Bone marrow (tissue), 2 donors: ENCODE results near the gene ANK3.

Experiments used
- DNase-seq, 2 donors: peaks; one replicate each; lab custom pipeline; 2025; lab: John Stamatoyannopoulos, UW

ANK3 gene

DNA sequence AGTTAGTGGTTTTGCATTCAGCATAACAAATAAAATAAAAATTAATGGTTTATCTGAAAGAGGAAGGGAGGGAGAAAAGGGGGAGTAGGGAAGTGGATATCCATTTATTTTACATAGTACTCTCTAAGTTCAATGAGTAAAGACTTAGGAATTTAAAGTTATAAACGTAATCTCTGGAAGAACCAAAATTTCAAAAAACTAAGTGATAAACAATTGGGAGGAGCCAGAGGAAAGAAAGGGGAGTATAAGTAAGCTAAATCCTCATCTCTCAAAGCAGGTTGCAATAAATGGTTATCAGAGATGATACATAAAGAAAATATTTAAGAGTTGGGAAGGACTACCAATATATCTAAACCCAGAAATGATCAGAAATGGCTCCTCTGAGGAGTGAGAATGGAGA lies 46.4 kb downstream of the ANK3 start:
- DNase-seq = no peak

DNA sequence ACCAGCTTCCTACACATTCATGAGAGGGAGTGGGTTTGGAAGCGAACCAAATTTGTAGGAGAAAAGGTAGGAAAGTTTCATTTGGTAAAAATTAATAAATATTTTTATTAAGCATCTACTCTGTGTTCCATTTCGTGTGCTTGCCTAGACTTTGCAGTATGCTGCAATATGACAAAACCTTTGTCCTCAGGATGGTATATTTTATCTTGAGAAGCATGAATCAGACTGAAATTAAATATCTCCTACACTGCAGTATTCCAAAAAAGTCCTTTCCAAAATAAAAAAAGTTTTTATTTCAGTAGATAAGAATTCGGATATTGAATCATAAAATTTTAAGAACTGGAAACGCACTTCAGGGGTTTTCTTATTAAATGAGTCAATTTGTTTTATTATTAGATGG lies 47.7 kb downstream of the ANK3 start:
- DNase-seq = no peak

DNA sequence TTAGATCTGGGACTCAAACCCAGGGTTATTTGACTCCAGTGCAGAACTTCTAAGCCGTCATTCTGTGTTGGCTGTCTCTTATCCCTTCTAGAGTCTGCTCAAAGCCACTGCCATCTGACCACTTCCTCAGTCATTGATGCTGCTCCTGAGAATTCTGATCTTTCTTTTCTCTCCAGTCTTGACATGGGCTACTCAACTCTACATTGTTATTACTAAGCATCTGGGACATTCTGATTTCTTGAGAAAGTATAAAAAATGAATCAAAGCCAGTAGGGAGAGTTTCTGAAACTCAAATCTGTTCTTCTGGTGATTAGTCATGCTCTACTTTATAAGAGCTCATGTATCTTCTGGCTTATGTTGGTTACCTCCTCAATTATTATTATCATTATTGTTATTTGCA lies 48.7 kb downstream of the ANK3 start:
- no peak for DNase-seq

DNA sequence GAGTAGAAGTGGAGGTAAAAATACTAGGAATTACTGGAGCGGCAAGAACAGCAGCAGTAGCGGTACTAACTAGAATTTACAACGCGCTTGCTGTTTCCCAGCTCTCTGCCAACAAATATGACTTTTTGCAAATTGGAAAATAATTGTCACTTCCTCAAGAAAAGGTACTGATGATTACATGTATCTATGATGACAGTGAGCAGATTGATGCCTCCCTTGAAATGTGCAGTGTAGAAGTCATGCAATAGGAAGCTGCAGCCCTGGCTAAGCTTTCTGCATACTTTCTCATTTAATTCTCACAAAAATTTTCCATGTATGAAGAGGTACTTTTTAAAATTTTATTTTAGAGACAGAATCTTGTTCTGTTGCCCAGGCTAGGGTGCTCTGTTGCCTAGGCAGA lies 49.9 kb downstream of the ANK3 start:
- no peak for DNase-seq

DNA sequence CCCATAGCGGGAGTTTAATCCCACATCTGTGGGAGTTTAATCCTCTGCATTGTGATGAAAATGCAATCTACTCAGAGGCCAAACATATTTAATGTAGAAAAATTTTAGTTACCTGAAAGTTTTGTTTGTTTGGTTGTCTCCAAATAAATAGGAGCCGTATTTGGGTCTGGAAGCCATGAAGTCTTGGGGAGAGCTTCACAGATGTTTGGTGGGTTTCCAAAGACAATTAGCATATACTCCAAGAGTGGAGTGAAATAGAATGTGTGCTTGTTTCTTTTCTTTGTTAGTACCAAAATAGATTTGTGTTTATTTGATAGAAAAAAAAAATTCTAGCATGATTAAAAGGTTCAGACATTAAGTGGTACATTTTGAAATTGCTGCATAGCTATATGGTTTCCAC lies 50.9 kb downstream of the ANK3 start:
- DNase-seq = no peak

DNA sequence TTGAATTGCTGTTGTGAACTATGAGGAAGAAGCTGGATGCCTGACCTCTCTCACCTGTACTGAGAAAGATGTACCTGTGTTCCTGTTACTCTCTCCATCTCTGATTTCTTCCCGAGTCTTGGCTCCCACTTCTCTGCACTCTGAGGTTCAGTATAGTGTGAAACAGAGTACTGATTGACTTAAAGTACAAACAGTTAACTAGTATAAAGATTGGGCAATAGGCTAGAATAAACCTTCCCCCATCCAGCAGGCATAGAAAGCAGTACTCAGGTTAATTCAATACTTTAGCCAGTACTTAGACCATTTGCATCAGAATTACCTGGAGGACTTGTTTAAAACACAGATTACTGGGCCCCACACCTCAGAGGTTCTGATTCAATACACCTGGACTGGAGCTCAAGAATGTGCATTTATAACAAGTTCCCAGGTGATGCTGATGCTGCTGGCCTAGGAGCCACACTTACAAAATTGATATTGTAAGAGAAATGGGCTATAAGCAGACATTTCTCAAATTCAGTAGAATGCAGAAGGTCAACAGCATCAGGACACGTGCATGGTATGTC lies 51.6 kb downstream of the ANK3 start:
- no peak for DNase-seq

DNA sequence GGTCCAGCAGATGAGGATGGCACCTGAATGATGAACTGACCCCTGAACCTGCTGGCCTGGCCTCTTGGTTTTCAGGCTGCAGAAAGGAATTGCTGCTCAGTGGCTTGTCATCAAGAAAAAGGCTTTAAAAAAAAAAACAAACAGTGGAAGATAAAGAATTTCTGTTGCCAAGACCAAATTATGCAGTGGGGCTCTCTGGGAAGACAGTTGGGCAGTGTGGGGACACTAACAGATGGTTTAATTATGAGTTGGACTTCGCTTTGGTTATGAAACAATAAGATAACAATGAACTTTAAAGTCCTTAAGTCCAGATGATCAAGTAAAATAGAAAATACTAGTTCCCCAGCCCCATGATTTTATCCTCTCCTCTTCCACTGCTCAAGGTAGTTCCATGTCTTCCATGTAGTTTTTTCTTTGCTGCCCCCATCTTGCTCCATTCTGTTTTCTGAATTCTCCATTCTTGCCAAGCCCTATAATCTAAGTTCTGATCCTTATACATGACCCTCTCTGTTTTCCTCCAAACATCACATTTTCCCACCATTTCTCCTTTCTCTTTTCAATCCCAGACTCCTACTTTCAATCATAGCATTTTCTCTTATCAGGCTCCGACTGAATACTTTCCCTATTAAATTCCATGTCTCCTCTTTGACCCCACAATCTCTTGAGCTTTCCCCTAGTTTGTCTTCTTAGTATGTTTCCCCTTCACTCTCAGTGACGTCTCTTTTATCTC lies 52.6 kb downstream of the ANK3 start:
- no peak for DNase-seq

DNA sequence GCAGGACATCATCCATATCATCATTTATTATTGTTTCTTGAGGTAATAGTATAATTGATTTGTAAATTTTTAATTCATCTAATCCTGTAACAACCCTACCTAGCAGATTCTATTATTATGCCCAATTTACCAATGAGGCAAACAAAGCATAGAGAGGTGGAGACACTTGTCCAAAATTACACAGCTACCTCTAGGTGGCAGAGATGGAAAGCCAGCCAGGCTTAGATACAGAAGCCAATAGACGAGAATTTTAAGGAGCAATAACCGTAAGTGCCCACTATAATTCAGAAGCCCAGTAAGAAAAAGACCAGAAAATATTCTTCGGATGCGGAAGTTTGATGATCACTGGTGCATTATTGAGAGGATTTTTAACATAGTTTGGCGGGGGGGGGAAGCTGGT lies 54.0 kb downstream of the ANK3 start:
- DNase-seq = no peak

DNA sequence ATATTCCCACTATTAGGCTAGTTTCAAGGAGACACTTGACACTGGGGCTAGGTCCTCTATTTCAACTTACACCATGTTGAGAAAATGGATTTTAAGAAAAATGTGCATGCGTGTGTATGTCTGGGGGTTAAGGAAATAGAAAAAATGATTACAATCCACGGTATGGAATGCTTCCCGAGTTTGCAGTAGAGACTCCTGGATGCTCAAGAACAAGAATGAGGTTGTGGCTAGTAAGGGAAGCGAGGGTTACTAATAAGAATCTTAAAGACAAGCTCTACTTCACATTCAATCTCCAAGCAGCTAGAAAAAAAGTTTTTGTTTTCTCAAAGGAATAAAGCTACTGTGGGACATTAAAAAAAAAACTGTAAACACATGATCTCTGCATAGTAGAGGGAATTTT lies 54.7 kb downstream of the ANK3 start:
- no peak for DNase-seq

DNA sequence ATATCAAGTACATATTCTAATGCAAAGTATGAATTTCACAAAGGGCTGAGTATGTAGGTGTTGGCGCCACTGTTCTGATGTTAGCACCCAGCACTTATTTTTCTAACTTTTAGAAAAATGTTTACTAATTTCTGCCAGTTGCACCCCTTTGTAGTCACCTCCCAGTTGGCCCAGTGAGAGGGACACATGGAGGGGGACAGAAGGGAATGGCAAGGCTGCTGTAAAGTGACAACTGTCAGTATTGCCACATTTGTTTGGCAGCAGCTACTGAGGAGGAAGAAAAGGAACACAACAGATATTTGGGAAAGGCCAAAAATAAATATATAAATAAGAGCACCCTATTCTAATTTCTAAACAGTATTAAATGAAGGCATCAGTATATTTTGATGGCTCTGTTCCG lies 57.3 kb downstream of the ANK3 start:
- DNase-seq = no peak

DNA sequence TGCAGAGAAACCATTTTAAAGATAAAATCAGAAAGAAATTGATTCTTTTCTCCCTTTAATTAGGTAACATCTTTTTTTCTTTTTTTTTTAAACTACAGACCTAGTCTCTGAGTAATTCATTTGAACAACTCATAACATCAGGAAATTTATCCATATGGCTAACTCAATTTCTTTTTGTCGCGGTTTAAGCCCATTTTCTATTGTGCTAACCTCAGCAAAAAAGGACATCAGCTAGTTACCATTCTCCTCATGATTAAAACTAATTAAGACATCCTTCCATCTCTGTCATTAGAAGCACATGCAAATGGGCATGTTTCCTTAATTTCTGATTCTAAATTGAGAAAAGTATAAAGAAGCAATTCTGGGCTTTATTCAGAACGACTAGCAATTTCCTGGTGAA lies 57.8 kb downstream of the ANK3 start:
- no peak for DNase-seq

DNA sequence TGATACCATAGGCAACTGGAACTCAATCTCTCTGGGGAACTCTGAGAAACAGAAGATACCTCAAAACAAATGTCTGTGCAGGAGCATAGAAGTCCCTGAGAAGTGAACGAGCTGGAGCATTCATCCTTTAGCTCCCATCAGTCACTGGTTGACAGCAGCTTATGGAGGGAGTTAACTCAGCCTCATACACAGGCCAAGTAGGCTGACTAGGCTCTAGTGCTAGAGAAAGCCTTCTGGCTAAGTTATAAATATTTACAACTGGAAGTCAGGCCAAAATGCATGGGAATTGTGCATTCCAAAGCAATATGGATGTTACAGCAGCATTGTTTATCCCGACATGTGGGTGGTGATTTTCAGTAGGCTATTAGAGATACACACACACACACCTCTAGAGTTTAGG lies 66.5 kb downstream of the ANK3 start:
- no peak for DNase-seq

DNA sequence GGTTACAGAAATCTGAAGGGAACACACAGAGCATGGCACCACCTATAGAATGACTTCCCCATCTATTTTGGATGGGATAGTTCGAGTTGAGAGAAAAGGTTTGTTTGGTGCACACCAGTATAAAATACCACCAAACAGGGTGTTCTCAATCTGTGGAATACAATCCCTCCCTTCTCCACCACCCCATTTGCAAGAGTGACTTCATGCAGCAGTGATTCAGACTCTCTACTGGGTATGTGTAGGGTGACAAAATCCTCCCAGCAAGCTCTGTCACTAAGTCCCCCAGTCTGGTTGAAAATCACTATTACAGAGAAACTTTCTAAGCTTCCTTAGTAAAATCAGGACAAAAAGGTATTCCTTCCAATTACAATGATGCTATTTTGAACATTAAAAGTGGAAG lies 69.0 kb downstream of the ANK3 start:
- DNase-seq = no peak

DNA sequence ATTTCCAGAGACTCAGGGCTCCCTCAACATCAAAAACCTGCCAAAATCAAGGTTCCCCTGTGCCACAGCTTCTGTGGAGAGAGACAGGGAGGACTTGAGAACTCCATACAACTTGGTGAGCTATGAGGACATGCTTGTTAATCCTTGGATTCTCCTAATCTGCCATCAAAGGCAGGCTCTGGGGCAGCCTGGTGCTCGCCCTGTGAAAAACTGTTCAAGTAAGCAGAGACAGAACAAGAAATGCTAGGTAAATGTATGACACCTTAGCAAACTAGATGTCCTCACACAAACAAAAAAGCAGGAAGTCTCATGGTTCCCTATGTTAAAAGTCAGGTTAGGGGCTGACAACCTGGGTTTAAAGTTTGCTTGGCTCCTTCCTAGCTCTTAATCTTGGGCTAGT lies 73.6 kb downstream of the ANK3 start:
- no peak for DNase-seq

DNA sequence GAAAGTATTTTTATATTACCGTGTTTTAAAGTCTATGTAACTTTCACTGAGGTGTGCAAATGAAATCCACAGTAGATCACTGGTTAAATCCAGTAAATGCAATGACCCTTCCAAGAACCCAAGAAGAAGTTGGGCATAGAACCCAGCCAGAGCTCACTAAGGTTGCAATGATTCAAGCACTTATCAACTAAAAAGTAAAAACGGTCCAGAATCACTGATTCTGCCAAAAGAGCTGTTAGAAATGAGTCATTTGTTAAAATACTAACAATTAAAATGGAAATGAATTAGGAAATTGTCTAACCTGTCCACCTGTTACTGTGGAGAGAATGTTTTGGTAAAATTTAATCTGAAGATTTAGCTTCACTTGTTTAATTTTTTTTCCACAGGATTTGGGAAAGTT lies 74.4 kb downstream of the ANK3 start:
- DNase-seq = no peak

DNA sequence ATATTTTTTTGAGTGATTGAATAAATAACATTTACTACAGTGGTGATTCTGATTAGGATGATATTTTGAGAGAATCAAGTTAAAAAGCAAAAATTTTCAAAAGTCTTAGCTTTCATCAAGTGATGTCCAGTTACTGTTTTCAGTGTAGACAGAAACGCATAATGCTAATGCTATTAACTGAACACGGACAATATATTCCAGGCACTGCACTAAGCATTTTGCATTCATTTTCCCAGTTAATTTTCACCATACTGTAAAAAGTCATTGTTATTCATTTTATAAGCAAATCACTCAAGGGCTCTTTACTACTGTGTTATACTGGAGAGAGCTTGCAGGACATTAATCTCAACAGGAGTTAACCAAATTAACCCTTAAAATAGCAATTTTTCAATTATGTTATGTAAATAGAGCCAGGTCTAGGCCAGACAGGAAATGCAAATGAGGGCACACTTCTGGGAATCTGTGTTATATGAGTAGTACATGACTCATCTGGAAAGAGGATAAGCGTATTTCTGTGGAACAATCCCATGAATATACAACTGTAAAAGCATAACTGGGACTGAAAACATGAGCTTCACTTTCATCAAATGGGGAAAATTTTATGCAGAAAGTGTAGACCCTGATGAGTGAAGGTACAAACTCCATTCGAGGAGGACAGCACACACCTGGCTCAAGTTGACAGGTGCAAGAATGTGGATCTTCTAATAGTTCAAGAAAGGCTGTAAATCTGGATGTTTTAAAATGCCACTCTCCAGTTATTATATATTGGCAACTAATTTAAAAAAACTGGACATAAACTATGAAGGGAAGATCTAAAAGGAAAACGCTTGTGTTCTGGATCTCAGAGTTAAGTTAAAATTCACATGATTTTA lies 75.4 kb downstream of the ANK3 start:
- no peak for DNase-seq

DNA sequence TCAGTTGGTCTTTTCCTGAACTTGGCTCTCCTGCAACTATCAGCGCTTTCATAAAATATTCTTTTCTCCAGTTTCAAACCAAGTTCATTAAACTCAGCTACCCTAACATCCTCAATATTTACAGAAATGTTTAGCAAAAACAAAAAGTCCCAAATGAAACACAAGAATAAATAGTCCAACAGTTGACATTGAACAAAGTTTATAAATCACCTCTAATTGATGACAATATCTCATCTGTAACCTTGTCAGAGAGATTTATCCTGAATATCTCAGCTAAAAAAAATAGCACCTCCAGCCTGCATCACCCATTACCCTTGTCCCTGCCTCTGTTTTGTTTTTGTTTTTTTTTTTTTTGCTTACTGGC lies 76.1 kb downstream of the ANK3 start:
- no peak for DNase-seq

DNA sequence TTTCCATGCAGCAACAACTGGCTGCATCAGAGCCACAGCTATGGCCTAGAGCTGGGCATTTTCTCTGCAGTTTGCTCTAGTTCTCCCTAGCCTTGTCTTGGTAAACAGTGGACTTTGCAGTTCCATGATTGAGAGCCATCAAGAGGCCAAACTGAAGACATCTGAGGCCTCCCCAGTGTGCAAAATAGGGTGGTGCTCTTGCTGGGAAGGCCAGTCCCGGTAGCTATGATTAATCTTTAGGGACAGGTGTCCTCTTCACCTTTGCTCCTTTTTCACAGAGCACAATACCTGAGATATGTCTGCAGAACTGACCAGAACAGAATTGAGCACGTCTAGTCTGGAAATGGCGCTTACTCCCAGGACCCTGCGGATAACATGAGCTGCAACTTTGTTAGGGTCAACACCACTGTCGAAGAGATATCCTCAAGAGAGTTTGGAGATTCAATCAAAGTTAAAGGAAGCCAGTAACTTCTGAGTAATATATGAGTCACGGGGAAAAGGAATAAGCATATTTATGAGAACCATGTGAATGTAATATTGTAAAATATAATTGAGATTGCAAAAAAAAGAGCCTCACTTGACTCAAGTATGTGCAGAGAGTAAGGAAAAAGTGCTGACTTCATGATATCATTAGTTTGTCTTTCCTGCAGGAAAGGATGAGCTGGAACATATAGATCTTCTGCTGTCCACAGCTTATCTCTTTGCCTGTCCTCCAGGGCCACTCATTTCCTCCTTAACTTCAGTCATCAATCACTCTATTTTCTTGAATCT lies 76.7 kb downstream of the ANK3 start:
- no peak for DNase-seq

DNA sequence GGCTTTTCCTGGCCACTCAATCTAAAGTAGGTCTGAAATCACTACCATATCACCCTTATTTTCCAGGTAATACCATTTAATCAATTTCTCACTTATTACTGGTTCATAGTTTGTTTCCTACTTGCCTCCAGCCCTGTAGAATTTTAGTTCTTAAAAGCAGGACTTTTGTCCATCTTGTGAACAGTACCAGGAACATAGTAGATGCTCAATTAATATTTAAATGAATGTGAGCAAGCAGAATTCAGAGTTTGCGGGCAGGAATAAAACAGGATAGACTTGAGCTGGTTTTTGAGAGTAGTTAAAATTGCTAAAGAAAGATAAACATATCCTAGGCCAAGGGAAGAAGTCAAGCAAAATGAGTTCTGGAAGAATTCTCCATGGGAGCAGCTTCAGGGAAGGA lies 77.9 kb downstream of the ANK3 start:
- no peak for DNase-seq

DNA sequence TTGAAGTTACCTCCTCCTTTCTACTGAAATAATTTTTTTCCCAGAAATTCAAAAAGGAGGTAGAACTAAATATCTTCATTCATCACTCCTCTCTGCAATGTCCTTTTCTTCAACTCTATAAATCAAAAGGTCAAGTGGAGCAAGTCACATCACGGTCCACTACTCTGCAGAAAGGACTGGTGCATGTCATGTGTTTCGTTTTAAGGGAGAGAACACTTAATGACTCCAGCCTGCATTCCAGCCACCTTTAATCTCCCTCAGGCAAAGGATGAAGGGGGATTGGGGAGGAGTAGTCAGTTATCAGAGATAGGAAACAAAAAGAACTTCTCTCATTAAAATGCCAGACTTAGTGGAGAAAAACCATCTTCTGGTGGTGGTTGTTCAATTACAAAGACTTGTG lies 78.9 kb downstream of the ANK3 start:
- no peak for DNase-seq

DNA sequence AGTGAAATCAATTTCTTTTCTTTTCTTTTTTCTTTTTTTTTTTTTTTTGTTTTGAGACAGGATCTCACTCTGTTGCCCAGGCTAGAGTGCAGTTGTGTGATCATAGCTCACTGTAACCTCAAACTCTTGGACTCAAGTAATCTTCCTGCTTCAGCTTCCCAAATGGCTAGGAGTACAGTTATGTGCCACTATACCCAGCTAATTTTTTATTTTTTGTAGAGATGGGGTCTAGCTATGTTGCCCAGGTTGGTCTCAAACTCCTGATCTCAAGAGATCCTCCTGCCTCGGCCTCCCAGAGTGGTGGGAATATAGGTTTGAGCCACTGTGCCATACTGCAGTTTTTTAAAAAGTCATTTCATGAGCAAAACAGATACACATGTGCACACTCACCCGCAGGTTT lies 79.8 kb downstream of the ANK3 start:
- DNase-seq = no peak

DNA sequence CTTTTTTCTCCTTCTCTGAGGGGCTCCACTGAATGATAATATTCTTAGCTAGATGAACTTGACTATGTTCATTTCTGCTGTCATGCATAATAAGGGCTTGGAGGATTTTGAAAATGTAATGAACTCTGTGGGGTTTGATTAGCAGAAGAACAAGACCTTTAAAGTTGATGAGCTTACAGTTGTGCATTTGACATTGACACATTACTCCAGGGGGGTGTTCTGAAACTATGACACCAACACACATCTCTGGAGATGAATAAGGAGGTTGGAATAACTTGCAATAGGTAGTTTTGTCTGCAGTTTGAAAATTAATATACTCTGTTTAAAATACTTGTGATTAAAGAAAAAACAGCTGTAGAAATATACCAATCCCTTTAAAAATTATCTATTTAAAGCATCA lies 80.3 kb downstream of the ANK3 start:
- no peak for DNase-seq
